MM.1S (cell line): Measurements from ENCODE around the gene WDR62.

Experiments
- DNase-seq: peaks from one replicate; pipeline ENCODE4 v3.0.0-alpha.2; 2015
- H2AFZ ChIP-seq: fragments of 300-600 bp; sonication (generic); 2 replicates; pipeline ENCODE4 v1.6.0; 2016; ENCODE audit warnings: antibody characterized with exemption, low read length
- H3F3A ChIP-seq: fragments of 300-600 bp; sonication (generic); 2 replicates; pipeline ENCODE4 v1.6.1; 2016; ENCODE audit warnings: mild to moderate bottlenecking, antibody characterized with exemption, low read length, moderate library complexity, mixed read lengths; ENCODE audit not compliant: insufficient read depth
- H3K27ac ChIP-seq: fragments of 300-600 bp; sonication (generic); 2 replicates; pipeline ENCODE4 v1.5.1; 2016; ENCODE audit warnings: mild to moderate bottlenecking, low read length
- H3K27me3 ChIP-seq: fragments of 300-600 bp; sonication (generic); replicated peaks from 2 replicates; pipeline ENCODE4 v1.6.0; 2016; ENCODE audit warnings: low read length; ENCODE audit not compliant: insufficient read depth
- H3K36me3 ChIP-seq: fragments of 300-600 bp; sonication (generic); replicated peaks from 2 replicates; pipeline ENCODE4 v1.6.1; 2016; ENCODE audit warnings: mild to moderate bottlenecking, low read length, mixed read lengths; ENCODE audit not compliant: insufficient read depth
- H3K4me1 ChIP-seq: fragments of 300-600 bp; sonication (generic); 2 replicates; pipeline ENCODE4 v1.6.1; 2016; ENCODE audit warnings: low read length, mixed read lengths
- H3K4me2 ChIP-seq: fragments of 300-600 bp; sonication (generic); 2 replicates; pipeline ENCODE4 v1.6.0; 2016; ENCODE audit warnings: low read depth, low read length
- H3K4me3 ChIP-seq: fragments of 300-600 bp; sonication (generic); 2 replicates; pipeline ENCODE4 v1.5.1; 2016; ENCODE audit warnings: low read length, mixed read lengths
- H3K79me2 ChIP-seq: fragments of 300-600 bp; sonication (generic); 2 replicates; pipeline ENCODE4 v1.6.1; 2016; ENCODE audit warnings: mixed run types, low read length, mixed read lengths
- H3K9ac ChIP-seq: fragments of 300-600 bp; sonication (generic); 2 replicates; pipeline ENCODE4 v1.6.1; 2016; ENCODE audit warnings: low read length, mixed read lengths
- H3K9me2 ChIP-seq: fragments of 300-600 bp; sonication (generic); replicated peaks from 2 replicates; pipeline ENCODE4 v1.6.1; 2016; ENCODE audit warnings: mild to moderate bottlenecking, low read length, mixed read lengths; ENCODE audit not compliant: insufficient read depth
- H3K9me3 ChIP-seq: fragments of 300-600 bp; sonication (generic); replicated peaks from 2 replicates; pipeline ENCODE4 v1.6.1; 2016; ENCODE audit warnings: mild to moderate bottlenecking, low read length, mixed read lengths; ENCODE audit not compliant: insufficient read depth
- H4K20me1 ChIP-seq: fragments of 300-600 bp; sonication (generic); 2 replicates; pipeline ENCODE4 v1.6.1; 2016; ENCODE audit warnings: mild to moderate bottlenecking, low read length, moderate library complexity, mixed read lengths; ENCODE audit not compliant: insufficient read depth
- CTCF ChIP-seq: fragments of 300-600 bp; sonication (generic); IDR thresholded peaks from 2 replicates; pipeline ENCODE4 v1.5.1; 2016; ENCODE audit warnings: antibody characterized with exemption, low read length, mixed read lengths
- EZH2 ChIP-seq: fragments of 300-600 bp; sonication (generic); optimal IDR thresholded peaks from 2 replicates; pipeline ENCODE3; 2017; ENCODE audit warnings: low read depth, mild to moderate bottlenecking, antibody characterized with exemption, low read length, mixed read lengths
- EZH2phosphoT487 ChIP-seq: fragments of 300-600 bp; sonication (generic); IDR thresholded peaks from 2 replicates; pipeline ENCODE4 v1.6.1; 2018; ENCODE audit warnings: antibody characterized with exemption, low read length

The WDR62 gene

DNA sequence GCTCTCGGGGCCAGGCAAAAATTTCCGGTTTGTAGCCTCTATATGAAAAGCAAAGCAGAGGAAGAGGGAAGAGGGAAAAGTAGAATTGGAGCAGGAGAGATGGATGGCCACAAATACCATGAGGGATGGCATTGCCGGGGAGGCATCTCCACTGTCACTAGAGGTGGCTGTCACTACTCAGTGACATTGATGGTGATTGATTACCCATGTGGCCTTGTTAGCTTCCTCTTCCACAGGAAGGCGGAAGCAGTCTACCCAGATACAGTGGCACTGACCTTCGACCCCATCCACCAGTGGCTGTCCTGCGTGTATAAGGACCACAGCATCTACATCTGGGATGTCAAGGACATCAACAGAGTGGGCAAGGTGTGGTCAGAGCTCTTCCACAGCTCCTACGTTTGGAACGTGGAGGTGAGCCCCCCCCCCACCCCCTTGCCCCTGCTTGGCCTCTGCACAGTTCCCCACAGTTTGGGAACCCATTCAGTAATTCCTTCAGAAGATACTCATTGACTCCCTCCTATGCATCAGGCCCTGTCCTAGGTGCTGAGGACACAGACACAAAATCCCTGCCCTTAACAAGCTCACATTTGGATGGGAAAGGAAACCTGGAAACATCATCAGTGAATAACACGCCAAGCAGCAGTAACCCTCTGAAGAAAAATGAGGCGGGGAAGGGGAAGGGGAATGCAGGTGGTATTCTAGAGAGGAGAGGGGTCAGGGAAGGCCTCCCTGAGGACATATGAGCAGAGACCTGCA is 18.6 kb downstream of the WDR62 start:
- DNase-seq: no peak
- Histone ChIP-seq H3K79me2 (no peaks in the 10 kb centered on the region), H3K4me2 (no peak overlapping the region), H3K4me3 (no peak overlapping the region), H3K36me3 (no peaks in the 10 kb centered on the region), H3K4me1 (no peaks in the 10 kb centered on the region), H3K9ac (no peak overlapping the region), H4K20me1 (no peaks in the 10 kb centered on the region), H3K27ac (no peak overlapping the region), H3K9me3 (no peaks in the 10 kb centered on the region), H3F3A (no peaks in the 10 kb centered on the region), H2AFZ (no peak overlapping the region), H3K9me2 (no peaks in the 10 kb centered on the region), H3K27me3 (no peaks in the 10 kb centered on the region)
- TF ChIP-seq EZH2 (no peak), EZH2phosphoT487 (no peak), CTCF (no peak)

DNA sequence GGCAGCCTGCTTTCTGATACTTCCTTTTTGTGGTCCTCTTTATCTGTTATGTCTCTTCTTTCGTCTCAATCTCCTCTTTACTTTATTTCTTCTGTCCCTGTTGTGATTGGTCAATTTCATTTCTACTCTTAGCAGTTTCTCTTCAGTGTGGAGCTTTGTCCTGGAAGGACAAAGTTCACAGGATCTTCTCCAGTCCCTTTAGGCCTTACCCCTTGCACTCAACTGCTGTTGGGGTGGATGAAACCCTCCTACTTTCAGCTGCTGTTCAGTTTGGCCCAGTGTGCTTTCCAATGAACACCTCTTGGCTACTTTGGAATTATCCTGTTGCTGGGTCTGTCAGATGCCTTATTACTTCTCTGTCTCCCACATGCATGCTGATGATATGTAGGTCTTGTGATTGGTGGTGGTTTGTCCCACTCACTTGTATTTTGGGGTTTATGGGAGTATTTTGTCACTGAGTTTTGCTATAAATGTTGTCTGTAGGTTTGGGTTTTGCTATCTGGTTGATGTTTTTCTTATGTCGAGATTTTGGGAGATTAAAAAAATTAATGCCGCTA is 24.8 kb downstream of the WDR62 start:
- H2AFZ ChIP-seq: no peak overlapping the region
- H3K9ac ChIP-seq: no peak overlapping the region
- H3K9me3 ChIP-seq: no peaks in the 10 kb centered on the region
- H3K4me3 ChIP-seq: no peak overlapping the region
- no peaks in the 10 kb centered on the region for H3K9me2 ChIP-seq
- peaks cover 7% of the 10 kb centered on the region; the same call in 1 of the 2 replicates for H3K36me3 ChIP-seq
- H3K4me2 ChIP-seq: no peak overlapping the region
- H3K4me1 ChIP-seq: no peaks in the 10 kb centered on the region
- no peak for DNase-seq
- TF ChIP-seq EZH2 (no peak), CTCF (no peak), EZH2phosphoT487 (no peak)
- no peaks in the 10 kb centered on the region for H4K20me1 ChIP-seq
- H3F3A ChIP-seq: no peaks in the 10 kb centered on the region
- H3K27me3 ChIP-seq: no peaks in the 10 kb centered on the region
- H3K79me2 ChIP-seq: no peaks in the 10 kb centered on the region
- H3K27ac ChIP-seq: no peak overlapping the region

GRCh38 chr19:36081385-36081784 is 26.7 kb downstream of the WDR62 start:
- H3K36me3 ChIP-seq: peaks cover 7% of the 10 kb centered on the region; the same call in 1 of the 2 replicates
- TF ChIP-seq EZH2phosphoT487 (no peak), EZH2 (no peak), CTCF (no peak)

More at GRCh38 chr19:36081385-36081784, 26.7 kb downstream of the WDR62 start:
- Histone ChIP-seq H3K79me2 (no peaks in the 10 kb centered on the region), H3K9me3 (no peaks in the 10 kb centered on the region), H2AFZ (no peak overlapping the region), H3K9ac (no peak overlapping the region), H3K4me3 (no peak overlapping the region), H3K27me3 (no peaks in the 10 kb centered on the region), H3K4me1 (no peaks in the 10 kb centered on the region), H3K9me2 (no peaks in the 10 kb centered on the region), H3K27ac (no peak overlapping the region), H3K4me2 (no peak overlapping the region), H4K20me1 (no peaks in the 10 kb centered on the region), H3F3A (no peaks in the 10 kb centered on the region)
- DNase-seq: no peak
